ENCODE data around the gene JPT2.

GRCh38 chr16:1667271-1667670 lies 10.8 kb upstream of the JPT2 start:
- TF ChIP-seq CTCF (IDR thresholded peaks at IDR 0.05), result no peak
- no peak for TF ChIP-seq TEAD4 (CRISPR knock-in tag; IDR thresholded peaks at IDR 0.05)
- TF ChIP-seq PREB (CRISPR knock-in tag; IDR thresholded peaks at IDR 0.05; ENCODE audit: borderline replicate concordance), result no peak
- no peak for TF ChIP-seq MAX (CRISPR knock-in tag; IDR thresholded peaks at IDR 0.05)
- no peak for TF ChIP-seq ATF3 (CRISPR knock-in tag; conservative IDR thresholded peaks at IDR 0.05)
- no peak for TF ChIP-seq CREM (CRISPR knock-in tag; IDR thresholded peaks at IDR 0.05)
- TF ChIP-seq ELF4 (CRISPR knock-in tag; IDR thresholded peaks at IDR 0.05; ENCODE audit: low read depth), result no peak

Measured in WTC11 (cell line).